Hypothalamus (tissue), 51 donors: ENCODE results near the gene GALNT2.
A peak's percentile ranks its signal among the peaks of the same experiment; 100 is the strongest.

Source experiments
- DNase-seq, 51 donors: peaks; one replicate each; lab custom pipeline; 2025; lab: John Stamatoyannopoulos, UW

Gene GALNT2

DNA sequence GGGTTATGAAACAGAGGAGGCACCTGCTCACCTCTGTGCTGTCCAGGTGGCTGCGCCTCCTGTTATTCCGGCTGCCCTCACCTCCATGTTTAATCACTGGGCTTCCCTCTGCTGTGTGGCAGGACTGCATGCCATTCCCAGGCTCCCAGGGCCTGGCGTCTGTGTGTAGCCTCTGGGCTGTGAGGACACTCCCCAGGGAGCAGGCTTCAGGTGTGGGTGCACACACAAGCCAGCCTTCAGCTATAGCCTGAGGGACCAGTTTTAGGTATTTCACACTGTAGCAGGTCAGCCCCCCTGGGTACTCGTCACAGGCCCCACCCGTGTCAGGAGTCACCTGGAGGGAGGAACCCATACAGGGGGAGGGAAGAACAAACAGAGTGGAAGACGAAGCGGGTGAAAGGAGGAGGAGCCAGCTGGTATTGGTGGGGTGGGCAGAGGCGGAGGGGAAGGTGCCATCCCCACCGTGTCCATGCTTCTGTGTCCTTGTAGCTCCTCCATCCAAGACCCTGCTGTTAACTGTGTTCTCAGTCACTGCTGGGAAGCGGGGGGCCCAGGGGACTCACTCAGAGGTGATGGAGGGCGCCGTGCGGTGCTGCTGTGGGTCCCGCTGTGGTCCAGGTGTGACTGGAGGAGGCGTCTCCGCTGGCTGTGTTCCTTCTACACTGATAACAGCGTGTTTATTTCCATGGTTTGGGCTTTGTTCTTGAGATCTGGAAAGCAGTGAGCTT is 200.5 kb downstream of the GALNT2 start:
- DNase-seq, result no peak

DNA sequence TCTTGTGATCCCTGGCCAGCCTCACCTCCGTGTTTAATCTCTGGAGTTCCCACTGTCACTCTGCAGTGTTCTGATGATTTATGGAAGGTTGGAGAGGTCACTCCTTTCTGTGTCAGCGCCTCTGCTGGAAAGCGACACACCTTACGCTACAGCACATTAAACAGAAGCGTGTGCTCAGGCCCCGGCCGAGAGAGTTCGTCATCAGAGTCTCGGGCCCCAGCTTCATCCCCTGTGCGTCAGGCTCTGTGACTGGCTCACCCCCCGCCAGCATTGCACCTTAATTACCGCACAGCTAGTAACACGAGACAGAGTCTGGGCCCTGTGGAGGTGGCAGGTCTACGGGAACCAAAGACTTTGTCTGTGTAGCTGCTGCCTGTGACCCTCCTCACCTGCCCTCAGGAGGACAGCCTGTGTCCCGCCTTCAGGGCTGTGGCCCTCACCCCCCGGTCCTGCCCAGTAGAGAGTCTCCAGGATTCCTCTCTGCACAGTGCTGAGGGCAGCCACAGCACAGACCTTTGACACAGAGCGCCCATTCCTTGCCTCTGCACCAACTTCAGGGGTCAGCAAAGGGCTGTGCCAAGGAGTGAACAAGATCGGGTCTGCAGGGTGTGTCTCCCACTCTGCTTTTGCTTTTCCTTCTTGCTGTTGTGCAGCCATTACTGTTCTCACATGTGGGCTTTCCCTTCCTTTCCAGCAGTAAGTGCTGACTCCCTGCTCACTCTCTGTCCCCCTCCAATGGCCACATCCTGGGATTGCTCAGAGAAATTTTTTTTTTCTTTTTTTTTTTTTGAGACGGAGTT is 201.5 kb downstream of the GALNT2 start:
- DNase-seq, result peak in 7 of 51 donors; percentile 14 to 40 (median 28)

DNA sequence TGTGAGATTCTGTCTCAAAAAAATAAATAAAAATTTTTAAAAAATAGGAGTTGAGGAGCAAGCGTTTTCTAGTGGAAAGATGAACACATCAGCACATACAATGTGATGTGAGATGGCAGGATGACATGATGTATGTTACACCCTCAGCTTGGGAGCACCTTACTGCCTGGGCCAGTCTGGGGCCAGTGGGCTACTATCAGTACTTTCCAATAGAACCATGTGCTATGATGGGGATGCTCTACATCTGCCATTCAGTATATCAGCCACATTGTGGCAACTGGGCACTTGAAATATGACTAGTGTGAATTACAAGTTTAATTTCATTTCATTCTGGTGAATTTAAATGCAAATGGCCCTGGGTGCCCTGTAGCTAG is 203.1 kb downstream of the GALNT2 start:
- DNase-seq, result no peak

DNA sequence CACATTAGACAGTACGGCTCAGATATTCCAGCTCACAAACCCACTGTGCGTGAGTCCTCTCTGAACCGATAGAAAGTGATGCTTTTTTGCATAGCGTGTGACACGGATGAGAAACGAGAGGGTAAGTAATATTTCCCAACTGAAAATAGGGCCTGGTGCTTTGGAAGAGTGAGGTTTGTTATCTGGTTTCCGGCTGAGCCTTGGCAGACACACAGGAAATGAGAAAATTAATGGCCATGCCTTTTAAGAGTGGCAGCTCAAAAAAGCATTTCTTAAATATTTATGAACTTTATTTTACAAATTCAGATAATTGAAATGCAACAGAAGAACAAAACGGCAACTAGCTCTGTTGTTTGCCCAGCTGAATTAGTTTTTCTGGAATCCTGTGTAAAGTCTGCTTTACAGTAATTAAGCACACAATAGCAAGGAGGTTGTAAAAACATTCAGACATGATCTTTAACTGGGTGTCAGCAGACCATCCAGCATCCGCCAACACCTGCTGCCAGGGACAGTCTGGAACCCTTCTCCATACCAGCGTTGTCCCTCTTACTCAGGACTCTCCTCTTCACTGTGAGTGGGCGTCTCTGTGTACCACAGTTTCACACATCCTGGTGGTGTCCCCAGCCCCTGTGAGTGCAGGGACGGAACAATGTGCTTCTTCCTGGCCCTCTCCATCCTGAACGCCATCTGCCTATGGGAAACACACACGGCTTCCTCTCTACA is 203.7 kb downstream of the GALNT2 start:
- no peak for DNase-seq

DNA sequence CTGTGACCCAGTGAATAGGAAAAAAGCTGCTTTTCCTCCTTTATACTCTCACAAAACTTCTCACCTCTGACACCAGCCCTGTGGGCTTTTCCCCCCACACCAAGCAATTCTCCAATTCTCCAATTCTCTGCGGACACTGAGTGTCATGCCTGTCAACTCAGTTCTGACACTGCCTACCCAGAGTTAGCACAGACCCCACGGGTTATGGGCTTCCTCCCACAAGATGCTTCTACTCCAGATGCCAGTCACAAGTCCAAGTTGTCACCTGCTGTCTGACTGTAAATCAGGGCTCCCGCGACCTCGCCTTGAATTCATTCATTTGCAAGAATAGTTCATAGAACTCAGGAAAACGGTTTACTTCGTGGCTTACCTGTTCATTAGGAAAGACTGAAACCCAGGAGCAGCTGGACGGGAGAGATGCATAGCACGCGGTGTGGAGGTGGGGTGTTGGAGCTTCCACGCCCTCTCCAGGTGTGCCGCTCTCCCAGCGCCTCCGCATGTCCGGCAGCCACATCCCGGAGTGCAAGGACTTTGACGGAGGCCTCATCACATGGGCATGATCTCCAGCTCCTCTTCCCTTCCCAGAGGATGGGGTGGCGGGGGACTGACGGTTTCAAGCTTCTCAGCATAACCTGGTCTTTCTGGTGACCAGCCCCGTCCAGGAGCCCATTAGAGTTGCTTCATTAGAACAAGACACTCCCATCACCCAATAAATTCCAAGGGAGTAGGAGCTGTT is 204.4 kb downstream of the GALNT2 start:
- no peak for DNase-seq

DNA sequence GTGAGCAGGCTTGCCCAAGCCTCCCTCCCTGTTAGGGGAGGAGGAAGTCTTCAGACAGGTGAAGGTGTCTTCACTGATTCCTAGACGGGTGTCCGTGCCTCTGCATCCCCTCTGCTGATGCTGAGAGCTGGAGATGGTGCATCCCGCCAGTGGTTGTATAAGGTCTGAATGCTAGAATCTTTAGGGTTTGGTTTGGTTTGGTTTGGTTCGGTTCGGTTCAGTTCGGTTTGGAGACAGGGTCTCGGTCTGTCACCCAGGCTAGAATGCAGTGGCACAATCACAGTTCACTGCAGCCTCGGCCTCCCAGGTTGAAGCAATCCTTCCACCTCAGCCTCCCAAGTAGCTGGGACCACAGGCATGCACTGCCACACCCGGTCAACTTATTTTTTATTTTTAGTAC is 205.5 kb downstream of the GALNT2 start:
- DNase-seq, result no peak

DNA sequence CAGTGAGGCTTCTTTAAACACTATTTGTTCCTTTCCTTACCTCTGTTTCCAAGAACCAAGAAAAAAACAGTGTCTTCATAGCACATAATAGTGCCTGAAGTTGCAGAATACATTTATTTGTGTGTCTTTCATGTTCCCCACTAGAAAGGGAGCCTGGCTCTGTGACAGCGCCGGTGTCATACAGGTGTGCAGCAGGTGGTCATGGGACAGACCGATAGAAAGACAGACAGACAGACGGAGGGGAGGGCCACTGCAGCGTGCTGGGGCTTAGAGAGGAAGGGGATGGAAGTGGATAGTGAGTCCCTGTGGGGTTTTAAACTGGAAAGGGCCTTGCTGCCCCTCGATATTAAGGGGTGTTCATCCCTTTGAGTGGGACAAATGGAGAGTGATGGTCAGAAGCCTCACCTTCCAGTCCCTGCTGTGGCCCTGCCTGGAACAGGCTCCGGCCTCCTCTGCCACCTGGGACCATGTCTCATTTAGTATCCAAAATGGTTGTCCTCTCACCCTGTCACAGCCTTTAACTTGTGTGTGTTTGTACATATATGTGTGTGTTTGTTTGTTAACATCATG is 206.2 kb downstream of the GALNT2 start:
- no peak for DNase-seq

DNA sequence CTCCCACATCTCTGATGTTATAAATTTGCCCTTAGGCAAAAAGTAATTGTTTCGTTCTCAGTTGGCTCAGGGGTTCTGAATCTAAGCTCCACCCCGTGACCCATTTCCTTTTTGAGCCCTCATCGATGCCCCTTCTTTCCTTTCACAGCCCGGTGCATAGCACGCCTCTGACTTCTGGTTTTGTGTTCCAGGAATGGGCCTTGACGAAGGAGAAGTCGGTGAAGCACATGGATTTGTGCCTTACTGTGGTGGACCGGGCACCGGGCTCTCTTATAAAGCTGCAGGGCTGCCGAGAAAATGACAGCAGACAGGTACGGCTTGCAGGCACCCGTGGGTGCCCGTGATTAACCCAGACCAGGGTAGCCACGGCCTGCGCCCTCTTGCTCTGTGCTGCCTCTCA is 207.2 kb downstream of the GALNT2 start:
- peak in 1 of 51 donors; percentile 27 for DNase-seq

DNA sequence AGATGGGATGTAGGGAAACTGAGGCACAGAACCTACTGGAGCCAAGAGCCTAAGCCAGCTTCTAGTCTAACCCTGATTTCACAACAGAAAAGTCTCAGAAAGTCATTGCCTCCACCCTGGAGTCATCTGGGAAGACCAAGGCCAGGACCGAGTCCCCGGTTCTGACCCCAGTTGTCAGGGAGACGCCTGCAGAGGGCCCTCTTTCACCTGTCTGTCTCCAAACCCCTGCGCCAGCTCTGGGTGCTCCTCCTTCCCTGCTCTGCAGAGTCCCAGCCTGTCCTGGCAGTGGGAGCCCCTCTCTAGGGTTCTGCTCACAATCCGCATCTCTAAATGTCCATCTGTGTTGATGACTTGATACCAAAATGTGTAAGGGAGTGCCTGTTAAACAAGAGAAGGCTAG is 209.4 kb downstream of the GALNT2 start:
- DNase-seq, result no peak

DNA sequence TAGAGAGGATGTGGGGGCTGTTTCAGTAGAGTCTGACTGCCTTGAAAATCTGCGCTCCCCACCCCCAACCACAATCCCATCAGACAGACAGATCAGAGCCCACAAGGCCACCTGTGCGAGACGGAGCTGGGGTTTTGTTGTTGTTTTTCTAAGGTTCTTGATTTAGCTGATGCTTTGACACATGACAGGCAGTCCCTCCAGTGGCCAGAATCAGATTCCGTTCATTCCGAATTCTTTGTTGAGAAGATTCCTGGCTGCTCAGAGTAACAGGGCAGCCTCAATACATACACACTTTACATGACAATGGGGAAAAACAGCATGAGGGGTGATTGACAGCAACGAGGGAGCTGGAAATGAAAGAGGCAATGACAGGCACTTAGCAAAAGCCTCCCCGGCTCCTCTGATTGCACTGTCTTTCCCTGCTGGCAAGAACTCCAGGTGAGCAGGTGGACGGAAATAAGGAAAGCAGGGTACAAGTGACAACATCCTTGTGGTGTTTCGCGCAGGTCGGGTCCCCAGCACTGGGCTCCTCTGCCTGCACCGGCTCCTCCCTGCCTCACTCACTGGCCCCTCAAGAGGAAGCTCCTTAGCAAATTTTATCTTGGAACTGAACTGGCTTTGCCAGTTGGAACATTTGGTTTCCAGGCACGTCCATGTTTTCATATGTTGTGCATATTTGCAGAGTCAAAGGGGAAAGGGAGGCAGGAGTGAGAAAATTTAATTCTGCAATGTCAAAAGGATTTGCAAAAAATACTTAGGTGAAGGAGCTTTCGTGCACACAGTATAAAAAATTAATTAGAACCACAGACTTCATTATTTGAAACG is 210.4 kb downstream of the GALNT2 start:
- no peak for DNase-seq

DNA sequence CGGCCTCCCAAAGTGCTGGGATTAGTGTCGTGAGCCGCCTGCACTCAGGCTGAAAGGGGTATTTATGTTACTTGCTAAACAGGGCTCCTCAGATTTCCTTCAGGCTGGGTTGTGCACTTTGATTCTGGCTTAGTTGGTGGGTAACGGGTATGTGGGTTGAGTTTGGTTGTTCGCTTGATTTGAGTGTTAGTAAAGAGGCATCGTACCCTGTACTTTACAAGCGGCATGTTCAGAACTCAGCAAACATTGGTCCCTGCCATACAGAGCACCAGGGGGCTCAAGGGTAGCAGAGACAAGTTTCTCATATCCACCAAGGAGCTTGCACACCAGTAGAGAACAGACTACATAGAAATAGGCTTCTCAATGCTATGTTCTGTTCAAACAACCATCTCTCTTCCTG is 211.3 kb downstream of the GALNT2 start:
- no peak for DNase-seq

DNA sequence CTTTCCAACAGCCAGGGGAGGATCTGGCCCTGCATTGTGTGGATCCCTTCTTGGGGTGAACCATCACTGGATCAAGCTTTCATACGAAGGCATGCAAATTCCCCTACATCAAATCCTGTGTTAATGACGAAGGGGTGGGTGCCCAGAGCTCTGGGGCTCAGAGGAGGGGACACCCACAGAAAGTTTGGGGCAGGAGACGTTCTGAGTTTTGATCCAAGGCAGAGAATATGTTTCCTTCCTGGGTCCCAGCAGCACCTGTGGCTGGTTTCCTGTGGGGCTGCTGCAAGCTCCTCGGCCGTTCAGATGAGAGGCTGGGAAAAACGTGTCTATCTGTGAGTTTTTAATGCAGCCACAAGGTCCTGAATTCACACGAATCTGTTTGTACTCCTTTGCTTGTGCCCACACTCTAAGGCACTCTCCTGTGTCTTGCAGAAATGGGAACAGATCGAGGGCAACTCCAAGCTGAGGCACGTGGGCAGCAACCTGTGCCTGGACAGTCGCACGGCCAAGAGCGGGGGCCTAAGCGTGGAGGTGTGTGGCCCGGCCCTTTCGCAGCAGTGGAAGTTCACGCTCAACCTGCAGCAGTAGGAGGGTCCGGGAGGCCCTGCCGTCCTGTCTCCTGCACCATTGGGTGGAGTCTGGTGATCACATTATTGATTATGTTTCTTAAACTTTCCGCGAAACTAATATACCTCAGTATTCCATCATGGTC is 212.0 kb downstream of the GALNT2 start:
- DNase-seq, result no peak

DNA sequence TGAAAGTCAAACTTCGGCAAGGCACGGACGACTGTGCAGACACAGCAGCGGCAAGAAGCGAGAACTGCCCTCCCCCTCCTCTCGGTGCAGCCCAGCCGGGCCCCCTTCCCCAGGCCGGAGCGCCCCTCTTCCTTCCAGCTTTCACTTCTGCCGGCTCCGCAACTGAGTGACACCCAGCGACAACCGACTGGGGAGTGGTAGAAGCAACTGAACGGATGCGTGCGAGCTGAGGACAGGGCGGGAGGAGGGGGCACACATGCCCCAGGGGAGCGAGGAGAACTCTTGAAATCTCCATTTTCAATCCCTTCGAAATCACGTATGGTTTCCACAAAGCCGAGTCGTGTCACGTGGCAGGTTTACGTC is 212.5 kb downstream of the GALNT2 start:
- no peak for DNase-seq

DNA sequence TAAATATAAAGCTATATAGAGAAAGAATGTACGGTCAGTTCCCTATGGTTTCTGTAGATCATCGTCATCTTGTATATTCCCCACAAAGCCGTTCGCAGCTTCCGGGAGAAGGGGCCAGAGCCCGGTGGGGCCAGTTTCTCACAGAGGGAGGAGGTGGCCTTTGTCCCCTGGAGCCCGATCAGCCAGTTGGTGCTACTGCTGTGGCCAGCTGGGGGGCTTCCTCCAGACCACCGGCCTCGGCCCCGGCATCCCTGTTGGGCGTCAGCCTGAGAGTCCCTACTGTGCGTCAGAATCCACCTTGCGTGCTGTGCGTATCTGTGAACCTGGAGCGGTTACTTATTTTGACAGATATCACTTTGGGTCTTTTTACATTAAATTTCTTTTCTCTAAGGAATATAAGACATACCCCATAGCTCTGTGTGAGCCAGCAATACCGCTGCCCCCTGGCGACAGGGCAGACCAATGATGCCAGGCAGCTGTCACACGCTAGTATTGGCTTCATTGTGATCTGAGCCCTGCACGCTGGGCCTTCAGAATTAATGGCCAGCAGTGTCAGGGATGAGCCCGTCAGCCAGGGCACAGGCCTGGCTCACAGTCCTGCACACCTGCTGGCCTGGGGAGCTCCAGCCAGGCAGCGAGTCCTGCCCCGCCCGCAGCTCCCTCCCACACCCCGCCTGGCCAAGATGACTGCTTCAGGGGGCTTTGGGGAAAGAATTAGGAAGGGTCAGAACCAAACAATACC is 213.2 kb downstream of the GALNT2 start:
- peak in 1 of 51 donors; percentile 12 for DNase-seq

DNA sequence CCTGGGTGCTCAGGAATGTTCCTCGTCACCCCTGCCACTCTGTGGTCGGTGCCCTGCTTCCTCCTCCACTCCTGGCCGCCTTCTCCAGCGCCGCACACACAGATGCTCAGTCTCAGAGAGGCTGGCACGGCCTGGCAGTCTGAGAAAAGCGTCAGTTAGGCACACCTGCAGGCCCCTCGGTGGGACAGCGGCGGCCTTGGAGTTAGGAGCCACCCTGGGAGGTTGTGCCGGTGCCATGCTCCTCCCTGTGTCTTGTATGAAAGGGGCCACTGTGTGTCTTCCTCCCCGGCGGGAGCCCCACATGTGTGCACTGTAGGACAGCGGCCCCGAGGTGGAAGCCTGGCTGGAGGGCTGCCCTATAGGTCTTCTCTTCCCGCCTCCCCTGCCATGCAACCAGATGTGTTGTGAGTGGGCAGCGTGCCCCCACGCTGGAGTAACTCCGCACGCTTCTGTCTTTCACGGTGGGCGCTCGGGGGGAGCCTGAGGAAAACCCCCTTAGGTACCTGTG is 213.9 kb downstream of the GALNT2 start:
- DNase-seq, result peak in 1 of 51 donors; percentile 26

DNA sequence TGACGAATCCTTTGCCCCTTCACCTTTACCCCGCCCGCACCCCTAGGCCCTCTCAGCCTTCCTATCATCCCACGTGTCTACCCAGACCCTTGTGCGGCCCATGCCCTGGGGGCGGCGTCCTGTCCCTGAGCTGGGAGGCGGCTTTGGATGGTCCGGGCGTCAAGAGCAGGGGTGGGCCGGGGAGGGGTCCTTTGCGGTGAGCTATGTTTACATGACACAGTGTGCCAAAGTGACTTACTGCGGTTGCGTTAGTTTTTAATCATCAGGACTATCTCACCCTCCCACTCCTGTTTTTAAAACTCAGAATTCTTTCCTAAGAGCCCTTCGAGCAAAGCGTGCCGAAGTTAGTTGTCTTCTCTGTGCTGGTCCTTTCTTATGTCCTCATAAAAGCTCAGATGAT is 214.5 kb downstream of the GALNT2 start:
- DNase-seq, result no peak

DNA sequence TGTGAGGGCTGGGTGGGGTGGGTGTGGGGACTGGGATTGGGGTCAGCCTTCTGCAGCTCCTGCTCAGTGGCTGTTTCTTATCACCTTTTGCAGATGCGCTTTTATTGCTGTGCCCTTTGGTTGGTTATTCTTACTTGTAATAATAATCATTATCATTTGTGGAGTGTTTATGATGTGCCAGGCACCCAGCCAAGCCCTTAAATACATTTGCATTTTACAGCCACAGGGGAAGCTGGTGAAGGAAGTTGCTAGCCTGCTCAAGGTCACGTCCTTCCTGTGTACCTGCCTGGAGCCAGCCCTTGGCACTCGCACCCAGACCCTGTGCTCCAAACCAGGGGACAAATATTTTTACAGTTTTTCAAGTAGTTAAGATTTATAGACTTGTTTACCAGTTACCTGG is 215.1 kb downstream of the GALNT2 start:
- no peak for DNase-seq

DNA sequence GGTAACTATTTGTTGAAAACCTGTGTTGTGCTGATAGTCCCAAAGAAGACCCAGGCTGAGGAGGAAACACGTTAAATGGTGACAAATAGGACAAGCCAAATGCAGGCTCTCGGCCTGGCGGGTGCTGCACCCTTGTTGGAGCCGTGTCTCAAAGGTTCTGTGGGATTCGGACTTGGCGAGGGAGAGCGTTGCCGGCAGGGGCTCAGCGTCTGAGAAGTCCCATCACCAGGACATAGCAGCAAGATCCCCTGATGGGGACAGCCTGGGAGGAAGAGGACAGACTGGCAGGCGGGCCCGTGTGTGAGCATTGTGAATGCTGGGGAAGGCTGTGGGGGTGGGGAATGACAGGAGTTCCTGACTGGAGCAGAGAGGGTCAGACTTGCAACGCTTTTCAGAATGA is 216.6 kb downstream of the GALNT2 start:
- no peak for DNase-seq
